Activated CD4-positive, CD25-positive, alpha-beta regulatory T cell (primary cell): ENCODE measurements around the gene GOLT1A.
"Not testable (repeated sequence)": the region's sequence is repeated elsewhere in the genome, so short reads cannot be mapped to it uniquely, and the experiment has no call there.

Source experiments
- DNase-seq, 4 experiments: peaks; one replicate each; lab custom pipeline; 2025; lab: John Stamatoyannopoulos, UW

GOLT1A gene

DNA sequence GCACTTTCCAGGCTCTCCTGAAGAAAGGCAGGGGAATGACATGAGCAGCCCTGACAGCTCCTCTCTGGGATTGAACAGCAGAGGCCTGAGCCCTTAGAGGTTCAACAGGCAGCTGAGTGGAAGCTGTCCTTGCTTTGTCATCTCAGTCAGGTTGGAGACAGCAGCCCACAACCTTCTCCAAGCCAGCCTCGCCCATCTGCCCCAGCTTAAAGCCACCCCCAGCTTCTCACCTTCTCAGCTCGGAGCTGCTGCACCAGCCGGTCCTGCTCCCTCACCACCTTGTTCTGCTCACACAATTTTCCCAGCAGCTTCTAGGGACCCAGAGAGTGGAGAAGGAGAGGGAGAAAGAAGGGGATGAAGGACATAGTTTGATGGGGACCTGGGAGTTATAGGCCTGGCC, 35.2 kb upstream of the GOLT1A start:
- DNase-seq: no peak

DNA sequence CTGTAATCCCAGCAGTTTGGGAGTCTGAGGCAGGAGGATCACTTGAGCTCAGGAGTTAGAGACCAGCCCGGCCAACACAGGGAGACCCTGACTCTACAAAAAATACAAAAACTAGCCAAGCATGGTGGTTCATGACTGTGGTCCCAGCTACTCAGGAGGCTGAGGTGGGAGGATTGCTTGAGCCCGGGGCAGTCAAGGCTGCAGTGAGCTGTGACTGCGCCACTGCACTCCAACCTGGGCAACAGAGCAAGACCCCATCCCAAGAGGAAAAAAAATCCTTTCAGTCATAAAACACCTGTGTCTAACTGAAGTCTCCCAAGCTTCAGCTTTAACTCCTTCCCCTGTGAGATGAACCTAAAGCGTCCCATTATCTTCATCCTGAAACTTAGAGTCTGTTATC, 33.1 kb upstream of the GOLT1A start:
- DNase-seq: no peak

DNA sequence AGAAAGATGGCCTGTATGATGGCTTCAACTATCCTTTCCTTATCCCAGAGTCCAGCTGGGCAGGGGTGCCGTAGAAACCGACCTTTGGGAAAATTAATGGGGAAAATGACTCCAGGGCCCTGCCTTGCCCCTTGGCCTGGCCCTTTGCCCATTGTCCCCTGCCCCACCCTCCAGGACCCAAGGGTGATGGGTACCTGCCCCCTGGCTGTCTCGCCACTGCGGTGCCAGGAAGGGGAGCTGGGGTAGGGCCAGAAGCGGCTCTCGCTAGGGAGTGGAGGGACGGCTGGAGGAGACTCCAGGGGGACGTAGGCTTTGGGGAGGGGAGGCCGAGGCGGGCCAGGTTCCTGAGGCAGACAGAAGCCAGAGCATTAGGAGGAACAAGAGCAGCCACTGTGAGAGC, 29.1 kb upstream of the GOLT1A start:
- no peak for DNase-seq

DNA sequence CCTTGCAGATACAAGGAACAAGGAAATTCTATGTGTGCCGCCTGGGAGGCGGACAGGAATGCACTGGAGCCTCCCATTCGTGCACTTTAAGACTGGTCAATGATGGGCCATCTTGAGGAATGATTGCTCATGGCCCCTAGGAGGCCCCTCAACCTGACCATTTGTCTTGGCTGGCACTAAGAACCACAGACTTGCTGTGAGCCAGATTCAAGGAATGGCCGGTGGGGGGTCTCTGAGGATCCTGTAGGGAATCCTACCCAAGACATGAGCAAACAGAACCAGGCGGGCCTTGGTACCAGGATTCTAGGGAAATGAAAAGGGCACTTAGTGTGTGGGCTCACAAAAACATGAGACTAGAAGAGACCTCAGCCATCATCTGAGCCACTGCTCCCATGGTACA, 28.1 kb upstream of the GOLT1A start:
- DNase-seq: no peak

DNA sequence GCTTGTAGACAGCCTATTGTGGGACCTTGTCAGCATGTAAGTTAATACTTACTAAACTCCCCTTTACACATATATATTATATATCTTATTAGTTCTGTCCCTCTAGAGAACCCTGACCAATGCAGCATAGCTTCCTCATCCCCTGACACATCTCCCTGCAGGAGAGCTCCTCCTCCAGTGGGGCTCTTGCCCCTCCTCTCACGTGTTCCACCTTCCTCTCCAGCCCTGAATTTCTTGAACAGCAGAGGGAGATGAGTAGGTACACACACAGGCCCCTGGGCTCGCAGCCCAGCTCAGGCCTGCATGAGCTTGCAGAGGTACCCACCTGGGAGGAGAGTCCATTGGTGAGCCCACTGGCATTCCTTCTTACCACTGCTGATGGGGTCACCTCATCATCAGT, 27.3 kb upstream of the GOLT1A start:
- DNase-seq: no peak

DNA sequence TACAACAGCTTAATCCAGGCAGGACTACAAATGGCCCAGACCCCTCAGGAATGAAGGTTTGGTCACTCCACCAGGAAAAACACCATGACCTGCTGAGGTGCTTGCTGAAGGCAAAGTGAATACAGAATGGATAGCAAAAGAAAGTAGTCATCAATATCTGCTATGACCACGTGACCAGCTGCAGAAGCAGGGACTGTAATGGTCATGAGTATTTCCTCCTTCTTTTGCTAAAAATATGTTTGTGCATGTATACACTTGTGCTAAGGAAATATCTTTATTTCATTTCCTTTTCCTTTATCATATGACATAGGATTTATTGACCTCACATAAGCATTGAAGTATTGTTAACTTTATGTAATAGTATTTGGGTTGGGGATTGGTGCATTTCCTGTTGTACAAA, 26.4 kb upstream of the GOLT1A start:
- DNase-seq: no peak

DNA sequence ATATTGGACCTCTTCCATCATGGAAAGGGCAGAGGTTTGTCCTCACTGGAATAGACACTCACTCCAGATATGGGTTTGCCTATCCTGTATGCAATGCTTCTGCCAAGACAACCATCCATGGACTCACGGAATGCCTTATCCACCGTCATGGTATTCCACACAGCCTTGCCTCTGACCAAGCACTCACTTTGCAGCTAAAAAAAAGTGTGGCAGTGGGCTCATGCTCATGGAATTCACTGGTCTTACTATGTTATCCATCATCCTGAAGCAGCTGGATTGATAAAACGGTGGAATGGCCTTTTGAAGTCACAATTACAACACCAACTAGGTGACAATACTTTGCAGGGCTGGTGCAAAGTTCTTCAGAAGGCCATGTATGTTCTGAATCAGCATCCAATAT, 25.6 kb upstream of the GOLT1A start:
- DNase-seq: not testable (repeated sequence)

DNA sequence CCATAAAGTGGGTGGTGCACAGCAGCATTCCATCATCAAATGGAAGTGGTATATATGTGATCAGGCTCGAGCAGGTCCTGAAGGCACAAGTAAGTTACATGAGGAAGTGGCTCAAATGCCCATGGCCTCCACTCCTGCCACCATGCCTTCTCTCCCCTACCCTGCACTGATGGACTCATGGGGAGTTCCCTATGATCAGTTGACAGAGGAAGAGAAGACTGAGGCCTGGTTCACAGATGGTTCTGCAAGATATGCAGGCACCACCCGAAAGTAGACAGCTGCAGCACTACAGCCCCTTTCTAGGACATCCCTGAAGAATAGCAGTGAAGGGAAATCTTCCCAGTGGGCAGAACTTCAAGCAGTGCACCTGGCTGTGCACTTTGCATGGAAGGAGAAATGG, 24.7 kb upstream of the GOLT1A start:
- not testable (repeated sequence) for DNase-seq

DNA sequence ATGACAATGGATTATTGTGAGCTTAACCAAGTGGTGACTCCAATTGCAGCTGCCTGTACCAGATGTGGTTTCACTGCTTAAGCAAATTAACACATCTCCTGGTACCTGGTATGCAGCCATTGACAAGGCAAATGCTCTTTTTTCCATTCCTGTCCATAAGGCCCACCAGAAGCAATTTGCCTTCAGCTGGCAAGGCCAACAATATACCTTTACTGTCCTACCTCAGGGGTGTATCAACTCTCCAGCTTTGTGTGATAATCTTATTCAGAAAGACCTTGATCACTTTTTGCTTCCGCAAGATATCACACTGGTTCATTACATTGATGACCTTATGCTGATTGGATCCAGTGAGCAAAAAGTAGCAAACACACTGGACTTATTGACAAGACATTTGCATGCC, 23.7 kb upstream of the GOLT1A start:
- not testable (repeated sequence) for DNase-seq

DNA sequence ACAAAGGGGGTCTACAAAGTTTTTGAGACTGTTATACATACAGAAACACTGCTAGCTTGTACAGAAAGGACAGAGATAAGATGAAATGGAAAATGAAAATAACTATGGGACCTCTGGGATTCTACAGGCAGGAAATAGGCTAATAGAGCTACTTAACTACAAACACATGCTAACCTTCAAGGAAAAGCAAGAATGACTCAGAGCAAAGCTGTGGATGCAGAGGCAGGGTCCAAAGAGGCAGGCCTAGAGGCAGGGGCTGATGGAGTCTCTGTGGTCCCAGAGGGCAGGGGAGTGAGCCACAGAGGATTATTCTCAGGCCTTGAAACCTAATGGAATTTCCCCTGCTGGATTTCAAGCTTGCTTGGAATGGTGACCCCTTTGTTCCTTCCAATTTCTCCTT, 18.7 kb upstream of the GOLT1A start:
- DNase-seq: no peak

DNA sequence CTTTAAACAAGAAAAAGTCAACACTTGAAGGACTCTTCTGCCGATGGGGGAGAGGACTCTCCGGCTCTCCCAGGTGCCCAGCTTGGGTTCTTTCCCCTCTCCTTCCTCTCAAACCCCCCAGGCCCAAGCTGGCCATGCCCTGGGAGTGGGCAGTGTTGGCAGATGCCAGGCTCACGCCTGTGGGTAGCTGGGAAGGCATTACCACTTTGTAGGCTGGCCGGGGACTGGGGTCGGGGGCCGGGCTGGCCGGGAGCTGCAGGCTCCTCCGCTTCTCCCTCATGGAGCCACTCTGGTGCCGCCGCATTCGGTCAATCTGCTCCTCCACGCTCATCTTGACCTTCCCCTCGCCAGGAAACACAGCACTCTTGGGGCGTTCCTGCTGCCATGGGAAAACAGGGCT, 16.4 kb upstream of the GOLT1A start:
- DNase-seq: no peak

DNA sequence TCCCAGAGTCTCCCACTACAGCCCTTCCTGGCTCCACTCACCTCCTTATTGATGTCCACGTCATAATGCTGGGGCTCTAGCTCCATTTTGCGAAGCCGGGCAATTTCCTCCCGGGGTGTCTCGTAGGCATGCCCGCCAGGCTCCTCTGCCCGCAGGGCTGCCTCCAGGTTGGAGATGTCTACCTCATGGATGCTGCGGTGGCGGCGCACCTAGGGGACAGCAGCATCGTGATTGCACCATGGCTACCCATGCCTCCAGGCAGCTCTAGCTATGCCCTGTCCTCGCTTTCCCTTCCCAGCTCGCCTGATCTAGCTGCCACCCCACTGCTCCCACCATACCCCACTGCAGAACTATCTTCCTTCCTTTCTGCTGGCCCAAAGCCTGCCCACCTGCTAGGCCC, 15.1 kb upstream of the GOLT1A start:
- DNase-seq: no peak

DNA sequence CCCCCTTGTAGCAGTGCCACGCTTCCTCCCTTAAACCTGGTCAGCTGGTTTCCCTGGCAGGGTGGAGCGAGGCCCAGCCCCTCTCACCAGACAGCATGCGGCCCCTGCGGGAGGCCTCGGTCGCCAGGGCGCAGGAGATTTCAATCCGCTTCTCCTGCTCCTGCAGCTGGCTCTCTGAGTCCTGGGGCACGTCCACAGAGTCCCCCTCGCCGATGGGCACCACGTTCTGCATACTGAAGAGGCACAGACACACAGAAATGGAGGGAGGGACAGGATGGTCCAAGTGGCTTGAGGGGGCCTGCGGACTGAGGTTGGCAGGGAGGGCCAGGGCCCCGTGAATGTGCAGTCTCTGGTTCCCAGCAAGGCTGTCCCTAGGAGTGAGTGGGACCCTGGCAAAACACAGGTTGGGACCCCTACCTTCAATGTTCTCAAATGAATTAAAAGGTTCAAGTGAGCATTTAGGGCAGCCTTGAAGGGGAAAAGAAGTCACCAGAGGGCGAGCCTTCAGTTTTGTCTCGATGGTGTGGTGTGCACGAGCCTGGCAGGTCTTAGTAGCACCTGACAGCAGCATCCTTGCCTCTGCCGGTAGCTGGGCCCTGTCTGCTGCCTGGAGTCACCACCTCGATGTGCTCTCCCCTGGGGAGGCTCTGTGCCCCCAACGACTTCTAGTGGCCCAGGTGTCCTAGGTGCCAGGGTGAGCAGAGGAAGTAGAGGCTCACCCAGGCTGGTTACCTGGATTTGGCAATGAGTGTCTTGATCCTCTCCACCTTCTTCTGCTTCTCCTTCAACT, 14.4 kb upstream of the GOLT1A start:
- no peak for DNase-seq

DNA sequence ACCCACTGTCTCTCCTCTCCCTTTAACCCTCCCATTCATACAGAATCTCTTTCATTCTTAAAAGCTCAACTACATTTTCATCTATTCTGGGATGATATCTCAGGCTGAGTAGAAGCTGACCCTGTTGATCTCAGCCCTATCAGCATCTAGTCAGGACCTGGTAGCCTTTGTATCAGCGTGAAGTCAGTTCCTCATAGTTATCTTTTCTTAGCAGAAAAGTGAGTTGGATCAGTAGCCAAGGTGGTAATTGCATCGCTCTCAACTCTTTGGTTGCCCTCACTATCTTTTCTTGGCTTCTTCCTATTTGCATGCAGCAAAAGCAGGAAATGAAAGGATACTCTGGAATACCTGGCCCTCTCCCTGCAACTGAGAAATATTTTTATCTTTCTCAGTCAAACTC, 13.6 kb upstream of the GOLT1A start:
- no peak for DNase-seq

DNA sequence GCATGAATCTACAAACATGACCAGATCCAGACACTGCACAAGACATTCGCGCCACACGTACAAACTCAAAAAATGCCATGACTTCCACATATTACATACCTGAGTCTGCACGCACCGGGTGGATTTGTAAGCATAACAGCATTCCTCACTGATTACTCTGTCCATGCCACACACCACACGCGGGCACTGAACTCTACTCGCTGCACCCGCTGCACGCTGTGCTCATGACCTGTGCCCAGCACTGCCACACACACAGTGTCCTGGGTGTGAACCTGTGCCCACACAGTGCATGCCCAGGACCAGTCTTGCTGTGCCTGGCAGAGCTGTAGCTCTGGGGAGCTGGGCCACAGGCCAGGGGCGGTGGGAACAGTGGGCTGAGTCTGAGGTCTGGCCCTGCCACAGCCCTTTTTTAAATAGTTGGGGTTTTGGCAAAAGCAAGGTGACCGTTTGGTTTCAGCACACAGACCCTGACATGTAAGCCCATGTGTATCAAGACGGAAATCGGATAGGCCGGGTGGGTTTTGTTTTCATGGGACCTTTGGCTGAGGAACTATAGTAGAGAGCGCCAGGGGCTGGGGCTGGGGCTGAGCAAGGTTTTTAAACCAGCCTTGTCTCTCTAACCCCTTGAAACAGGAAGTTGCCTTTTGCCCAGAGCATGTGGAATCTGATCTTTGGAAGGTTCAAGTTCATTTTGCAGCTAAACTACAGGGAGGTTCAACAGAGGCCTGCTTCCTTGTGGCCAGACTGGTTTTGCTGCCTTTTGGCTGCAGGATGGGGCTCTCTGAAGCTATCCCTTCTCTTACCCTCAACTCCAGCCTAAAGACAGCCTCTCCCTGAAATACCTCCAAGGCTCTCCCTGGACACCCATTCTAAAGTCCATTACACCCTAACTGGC, 12.3 kb upstream of the GOLT1A start:
- DNase-seq: no peak

DNA sequence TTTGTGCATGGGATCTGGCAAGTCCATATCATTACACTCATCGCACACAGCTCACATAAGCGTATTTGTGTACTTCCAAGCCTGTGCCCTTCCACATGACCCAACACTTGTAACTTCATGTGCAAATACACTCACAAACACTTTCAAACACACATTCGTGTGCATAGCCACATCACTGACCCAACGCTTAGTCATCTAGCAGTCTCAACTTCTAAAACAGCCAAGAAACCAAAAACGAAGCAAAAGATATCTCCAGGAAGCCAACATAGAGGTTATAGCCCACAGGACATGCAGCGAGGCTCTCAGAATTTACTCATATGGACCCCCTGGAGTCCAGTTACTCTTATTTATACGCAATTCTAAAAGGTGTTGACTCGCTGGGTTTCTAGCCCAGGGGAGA, 10.9 kb upstream of the GOLT1A start:
- no peak for DNase-seq

DNA sequence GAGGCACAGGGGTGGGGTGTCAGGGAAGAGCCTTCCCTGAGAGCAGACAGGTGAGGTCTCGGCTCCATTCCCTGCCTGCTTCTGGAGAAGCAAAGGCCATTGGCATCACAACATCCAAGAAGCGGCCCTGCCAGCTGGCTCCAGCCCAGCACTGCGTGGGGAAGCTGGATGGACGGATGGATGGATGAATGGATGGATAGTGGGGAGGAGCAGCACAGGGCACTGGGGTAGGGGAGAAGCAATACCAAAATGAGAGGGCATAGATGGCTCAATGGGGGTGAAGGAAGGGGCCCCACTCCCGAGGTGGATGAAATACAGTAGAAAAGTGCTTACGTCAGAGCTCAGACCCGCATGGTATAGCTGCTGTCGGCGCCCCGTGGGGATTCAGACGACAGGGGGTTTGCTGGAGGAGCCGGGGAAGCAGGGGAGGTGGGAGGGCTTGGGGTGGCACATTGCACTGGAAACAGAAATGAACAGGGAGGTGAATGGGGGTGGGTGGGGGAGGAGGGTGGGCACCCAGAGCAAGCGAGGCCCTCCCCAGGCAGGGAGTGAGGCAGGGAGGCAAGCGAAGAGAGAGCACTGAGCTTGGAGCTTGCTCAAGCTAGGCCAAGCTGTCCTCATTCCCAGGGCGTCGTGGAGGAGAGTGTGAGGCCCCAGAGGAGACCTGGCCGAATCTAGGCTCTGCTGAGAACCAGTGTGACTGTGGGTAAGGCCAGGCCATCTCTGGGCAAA, 9.5 kb upstream of the GOLT1A start:
- no peak for DNase-seq

DNA sequence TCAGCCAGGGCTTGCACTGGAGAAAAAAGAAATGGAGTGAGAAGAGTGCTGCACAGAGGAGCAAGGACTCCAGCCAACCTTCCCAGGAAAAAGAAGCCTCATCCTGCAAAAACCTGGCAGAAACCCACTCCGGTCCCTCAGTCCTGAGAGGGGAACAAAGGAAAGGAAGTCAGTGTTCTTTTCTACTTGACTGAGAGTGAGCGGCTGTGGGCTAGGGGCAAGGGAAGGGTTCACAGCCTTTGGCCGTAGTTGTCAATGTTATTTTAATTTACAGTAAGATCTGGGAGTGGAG, 8.9 kb upstream of the GOLT1A start:
- DNase-seq: no peak

DNA sequence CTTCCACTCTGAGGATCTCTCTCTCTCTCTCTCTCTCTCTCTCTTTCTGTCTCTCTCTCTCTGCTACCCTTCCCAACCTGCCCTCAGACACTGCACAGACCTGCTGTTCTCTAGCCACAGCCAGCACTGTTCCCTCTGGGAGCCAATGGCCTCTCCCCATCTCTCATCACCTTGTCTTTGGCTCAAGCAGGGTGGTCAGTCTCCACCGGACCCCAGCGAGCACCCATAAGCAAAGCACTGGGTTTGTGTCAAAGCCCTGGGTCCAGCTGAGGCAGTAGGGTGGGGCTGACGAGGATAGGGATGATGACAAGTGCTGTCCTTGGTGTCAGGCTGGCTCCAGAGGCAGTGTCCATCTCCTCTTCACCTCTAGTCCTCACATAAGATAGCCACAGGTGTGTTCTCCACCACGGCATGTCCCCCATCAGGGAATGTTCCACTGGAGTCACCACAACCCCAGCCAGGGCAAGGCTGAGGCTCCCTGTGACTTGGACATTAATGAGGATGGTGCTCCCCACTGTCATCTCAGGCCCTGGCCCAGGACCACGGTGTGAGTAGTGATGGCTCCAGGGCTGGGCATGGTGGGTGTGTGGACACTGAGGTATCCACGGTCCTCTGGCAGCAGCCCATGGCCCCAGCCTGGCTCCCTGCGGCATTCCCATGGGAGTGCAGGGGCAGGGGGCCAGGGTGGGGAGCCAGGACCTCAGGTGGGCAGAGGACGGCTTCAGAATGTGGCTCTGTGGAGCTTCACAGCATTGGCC, 8.4 kb upstream of the GOLT1A start:
- no peak for DNase-seq

DNA sequence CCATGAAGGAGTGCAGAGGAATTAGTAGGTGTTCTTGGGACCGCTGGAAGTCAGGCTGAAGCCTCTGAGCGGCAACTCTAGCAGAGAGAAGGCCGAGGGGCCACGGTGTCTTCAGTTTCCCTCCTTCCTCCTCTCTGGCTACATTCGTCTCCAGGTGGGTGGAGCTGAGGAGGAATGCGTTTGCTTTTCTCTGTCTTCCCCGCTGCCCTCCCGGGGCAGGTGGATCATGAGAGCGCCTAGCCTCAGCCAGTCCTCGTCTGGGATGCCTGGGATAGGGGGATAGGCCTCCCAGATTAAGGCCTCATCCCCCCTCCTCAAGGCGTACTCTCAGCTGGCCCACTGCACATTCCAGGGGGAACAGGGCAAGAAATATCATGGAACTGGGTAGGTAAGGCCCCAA, 7.5 kb upstream of the GOLT1A start:
- DNase-seq: no peak

DNA sequence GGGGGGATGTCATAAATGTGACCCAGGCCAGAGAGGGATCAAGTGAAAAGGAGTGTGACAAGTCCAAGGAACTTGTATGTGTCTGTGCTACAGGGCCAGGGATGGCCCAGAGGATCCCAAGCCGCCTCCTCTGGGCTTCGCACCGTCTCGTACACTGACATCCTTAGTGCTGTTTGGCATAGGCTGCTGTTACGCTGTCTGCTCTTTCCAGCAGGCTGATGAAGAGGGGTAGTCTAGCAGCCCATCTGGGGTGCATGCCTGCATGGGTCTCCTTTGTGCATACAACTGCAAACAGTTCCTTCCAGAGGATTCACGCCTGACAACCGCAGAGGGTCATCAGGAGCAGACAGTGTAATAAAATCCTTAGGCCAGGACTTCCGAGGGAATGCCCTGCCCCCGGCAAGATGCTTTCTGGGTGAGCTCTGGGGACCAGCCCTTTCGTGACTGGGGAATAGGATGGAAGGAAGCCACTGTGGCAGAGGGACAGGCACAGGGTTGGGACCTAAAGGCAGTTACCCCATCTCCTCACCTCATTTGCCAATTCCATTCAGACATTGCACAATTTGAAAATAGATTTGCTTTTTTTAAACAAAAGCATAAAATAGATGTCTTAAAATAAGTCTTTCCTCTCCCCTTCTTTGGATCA, 6.3 kb upstream of the GOLT1A start:
- DNase-seq: no peak

DNA sequence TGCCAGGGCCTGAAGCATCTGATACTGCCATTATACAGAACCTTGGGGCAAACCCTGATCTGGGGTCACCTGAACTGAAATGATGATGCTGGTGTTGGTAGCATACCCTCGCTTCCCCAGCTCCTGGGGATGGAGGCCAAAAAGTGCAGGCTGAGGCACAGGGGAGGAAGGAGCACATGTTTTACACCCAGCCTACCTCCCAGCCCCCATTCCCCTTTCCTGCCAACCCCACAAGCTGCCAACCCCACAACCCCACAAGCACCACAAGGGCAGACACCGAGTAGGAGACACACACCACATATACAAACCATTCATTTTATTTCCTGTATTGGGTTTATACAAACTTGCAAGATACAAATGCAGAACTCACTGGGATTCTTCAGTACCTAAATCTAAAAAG, 4.8 kb upstream of the GOLT1A start:
- no peak for DNase-seq
